ENCODE data around the gene PAXIP1. TPM values are rescaled to one million over a fixed set of nuclear protein-coding genes. Genes with fewer than 3 reads are reported as not detected.

PAXIP1 gene
- total RNA-seq, 1 experiment from 2014 or later: 18.8 TPM

- Histone ChIP-seq H4K20me1 (ENCODE audit: insufficient read depth) (no peaks in the 10 kb centered on the region), H3K79me2 (ENCODE audit: low read depth) (no peaks in the 10 kb centered on the region), H3K4me3 (no peak overlapping the region), H3K27me3 (ENCODE audit: insufficient read depth, low read depth) (peaks cover 91% of the 10 kb centered on the region), H3K9me3 (ENCODE audit: insufficient read depth, low read depth) (no peaks in the 10 kb centered on the region; the same call in 1 of the 2 replicates), H3K9me2 (ENCODE audit: insufficient read depth) (no peaks in the 10 kb centered on the region), H2AFZ (no peak overlapping the region), H3F3A (ENCODE audit: insufficient read depth, low read depth) (no peaks in the 10 kb centered on the region), H3K36me3 (ENCODE audit: low read depth) (no peaks in the 10 kb centered on the region), H3K4me1 (replicated peaks; ENCODE audit: insufficient read depth) (no peaks in the 10 kb centered on the region), H3K4me2 (no peak overlapping the region), H3K27ac (no peak overlapping the region)
- TF ChIP-seq EZH2 (IDR thresholded peaks at IDR 0.05; ENCODE audit: low read depth) (no peak), CTCF (conservative IDR thresholded peaks at IDR 0.05) (no peak)
- DNase-seq: no peak
- intact Hi-C loops (cut with micrococcal nuclease; ENCODE audit: unreplicated experiment): no loop called here
- POLR2A ChIA-PET (ENCODE audit: unreplicated experiment): no interaction called here
- CTCF ChIA-PET: interaction anchor here (1.5 kb wide), 1 partner anchor 12 kb away, joined by 3 read pairs; no protein-coding TSS in a partner anchor
- BruUV-seq (replicated peaks): no TSS peak
These were observed 87.9 kb downstream of the PAXIP1 start for GRCh38 chr7:154914996-154915380.

DNA sequence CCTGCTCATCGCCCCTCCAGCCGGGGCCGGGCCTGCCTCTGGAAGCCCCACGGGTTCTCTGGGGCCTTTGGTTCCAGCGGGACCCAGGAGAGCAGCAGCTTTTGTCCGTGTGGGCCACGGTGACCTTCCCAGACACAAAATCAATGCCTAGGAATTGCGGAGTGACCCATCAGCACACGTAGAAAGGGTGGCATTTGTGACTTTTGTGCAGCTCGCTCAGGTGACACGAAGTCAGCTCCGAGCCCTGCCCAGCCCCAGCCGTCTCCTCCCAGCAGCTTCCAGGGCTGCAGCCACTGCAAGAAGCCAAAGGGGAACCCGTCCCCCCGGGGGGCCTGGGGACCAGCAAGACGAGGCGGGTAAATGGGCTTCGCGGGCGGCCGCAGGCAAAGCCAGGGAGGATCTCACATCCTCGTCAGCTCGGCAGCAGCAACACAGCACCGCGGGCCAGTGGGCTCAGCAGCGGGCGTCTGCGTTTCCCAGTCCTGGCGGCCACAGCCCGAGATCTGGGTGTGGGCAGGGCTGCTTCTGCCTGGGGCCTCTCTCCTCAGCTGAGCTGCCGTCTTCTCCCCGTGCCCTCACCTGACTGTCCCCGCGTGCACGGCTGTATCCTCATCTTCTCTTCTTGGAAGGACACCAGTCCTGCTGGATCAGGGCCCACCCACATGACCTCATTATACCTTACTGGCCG lies 88.5 kb downstream of the PAXIP1 start:
- H2AFZ ChIP-seq: no peak overlapping the region
- no peaks in the 10 kb centered on the region for H3F3A ChIP-seq (ENCODE audit: insufficient read depth, low read depth)
- H3K4me3 ChIP-seq: no peak overlapping the region
- H3K9me2 ChIP-seq (ENCODE audit: insufficient read depth): no peaks in the 10 kb centered on the region
- DNase-seq: no peak
- H4K20me1 ChIP-seq (ENCODE audit: insufficient read depth): no peaks in the 10 kb centered on the region
- no peaks in the 10 kb centered on the region for H3K4me1 ChIP-seq (replicated peaks; ENCODE audit: insufficient read depth)
- TF ChIP-seq EZH2 (IDR thresholded peaks at IDR 0.05; ENCODE audit: low read depth) (no peak), CTCF (conservative IDR thresholded peaks at IDR 0.05) (no peak)
- no peak overlapping the region for H3K4me2 ChIP-seq
- H3K36me3 ChIP-seq (ENCODE audit: low read depth): no peaks in the 10 kb centered on the region
- ChIA-PET POLR2A (ENCODE audit: unreplicated experiment) (no interaction called here), CTCF (interaction anchor here (1.5 kb wide), 1 partner anchor 13 kb away, joined by 3 read pairs; no protein-coding TSS in a partner anchor)
- intact Hi-C loops (cut with micrococcal nuclease; ENCODE audit: unreplicated experiment): no loop called here
- H3K9me3 ChIP-seq (ENCODE audit: insufficient read depth, low read depth): no peaks in the 10 kb centered on the region; the same call in 1 of the 2 replicates
- BruUV-seq (replicated peaks): no TSS peak
- peaks cover 91% of the 10 kb centered on the region for H3K27me3 ChIP-seq (ENCODE audit: insufficient read depth, low read depth)
- no peaks in the 10 kb centered on the region for H3K79me2 ChIP-seq (ENCODE audit: low read depth)
- H3K27ac ChIP-seq: no peak overlapping the region

GRCh38 chr7:154913638-154914307 lies 89.2 kb downstream of the PAXIP1 start:
- H3K4me3 ChIP-seq: no peak overlapping the region
- no peaks in the 10 kb centered on the region for H3K9me2 ChIP-seq (ENCODE audit: insufficient read depth)
- ChIA-PET POLR2A (ENCODE audit: unreplicated experiment) (no interaction called here), CTCF (no interaction called here)
- peaks cover 91% of the 10 kb centered on the region for H3K27me3 ChIP-seq (ENCODE audit: insufficient read depth, low read depth)
- H3K4me2 ChIP-seq: no peak overlapping the region
- no peaks in the 10 kb centered on the region for H3F3A ChIP-seq (ENCODE audit: insufficient read depth, low read depth)
- H2AFZ ChIP-seq: no peak overlapping the region
- H4K20me1 ChIP-seq (ENCODE audit: insufficient read depth): peaks cover 2% of the 10 kb centered on the region; the same call in 1 of the 2 replicates
- intact Hi-C loops (cut with micrococcal nuclease; ENCODE audit: unreplicated experiment): loop anchor here (1.0 kb wide), 1 partner anchor 855 kb away; no protein-coding TSS in a partner anchor
- H3K79me2 ChIP-seq (ENCODE audit: low read depth): no peaks in the 10 kb centered on the region
- no peaks in the 10 kb centered on the region; the same call in 1 of the 2 replicates for H3K9me3 ChIP-seq (ENCODE audit: insufficient read depth, low read depth)
- no TSS peak for BruUV-seq (replicated peaks)
- no peak overlapping the region for H3K27ac ChIP-seq
- TF ChIP-seq CTCF (conservative IDR thresholded peaks at IDR 0.05): peak; percentile 97
- TF ChIP-seq EZH2 (IDR thresholded peaks at IDR 0.05; ENCODE audit: low read depth): no peak
- no peaks in the 10 kb centered on the region for H3K36me3 ChIP-seq (ENCODE audit: low read depth)
- no peaks in the 10 kb centered on the region for H3K4me1 ChIP-seq (replicated peaks; ENCODE audit: insufficient read depth)
- DNase-seq: peak; percentile 59 to 84
